ENCODE measurements around the gene TBC1D8B. TPM values are rescaled to one million over a fixed set of nuclear protein-coding genes. Genes with fewer than 3 reads are reported as not detected.

TBC1D8B gene
- total and polyA plus RNA-seq, 2 of the 4 experiments (the other 2 are of a cell fraction) = 8.3 to 10.4 TPM

Other genes with a start within 250 kb of the TBC1D8B start
- 1.6 and 2.2 TPM in 2 replicates for gene RADX, start 190.7 kb upstream of the TBC1D8B start, total RNA-seq (2012; rRNA removed)
- gene RADX, start 190.7 kb upstream of the TBC1D8B start, polyA plus RNA-seq (2012; rRNA removed) = 0.86 and 1.8 TPM in 2 replicates
- 4.8 and 6.4 TPM in 2 replicates for gene RNF128, start 76.0 kb upstream of the TBC1D8B start, total RNA-seq (2012; rRNA removed)
- gene RNF128, start 76.0 kb upstream of the TBC1D8B start, polyA plus RNA-seq (2012; rRNA removed) = 2.8 and 3.0 TPM in 2 replicates
- not detected in 2 replicates for gene RIPPLY1, start 100.7 kb downstream of the TBC1D8B start, total RNA-seq (2012; rRNA removed)
- gene RIPPLY1, start 100.7 kb downstream of the TBC1D8B start, polyA plus RNA-seq (2012; rRNA removed) = not detected in 2 replicates
- gene CLDN2, start 117.7 kb downstream of the TBC1D8B start, total RNA-seq (2012; rRNA removed) = not detected in 2 replicates
- gene CLDN2, start 117.7 kb downstream of the TBC1D8B start, polyA plus RNA-seq (2012; rRNA removed) = 0.03 TPM in 2 replicates
- 33.1 and 34.2 TPM in 2 replicates for gene MORC4, start 197.5 kb downstream of the TBC1D8B start, total RNA-seq (2012; rRNA removed)
- 13.6 and 17.5 TPM in 2 replicates for gene MORC4, start 197.5 kb downstream of the TBC1D8B start, polyA plus RNA-seq (2012; rRNA removed)